Measurements from ENCODE around the gene TNFRSF6B. TPM values are rescaled to one million over a fixed set of nuclear protein-coding genes. Genes with fewer than 3 reads are reported as not detected.

The TNFRSF6B gene
- total RNA-seq, 1 experiment from 2014 or later = not detected

DNA sequence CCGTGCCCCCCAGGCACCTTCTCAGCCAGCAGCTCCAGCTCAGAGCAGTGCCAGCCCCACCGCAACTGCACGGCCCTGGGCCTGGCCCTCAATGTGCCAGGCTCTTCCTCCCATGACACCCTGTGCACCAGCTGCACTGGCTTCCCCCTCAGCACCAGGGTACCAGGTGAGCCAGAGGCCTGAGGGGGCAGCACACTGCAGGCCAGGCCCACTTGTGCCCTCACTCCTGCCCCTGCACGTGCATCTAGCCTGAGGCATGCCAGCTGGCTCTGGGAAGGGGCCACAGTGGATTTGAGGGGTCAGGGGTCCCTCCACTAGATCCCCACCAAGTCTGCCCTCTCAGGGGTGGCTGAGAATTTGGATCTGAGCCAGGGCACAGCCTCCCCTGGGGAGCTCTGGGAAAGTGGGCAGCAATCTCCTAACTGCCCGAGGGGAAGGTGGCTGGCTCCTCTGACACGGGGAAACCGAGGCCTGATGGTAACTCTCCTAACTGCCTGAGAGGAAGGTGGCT, 960 bp downstream of the TNFRSF6B start:
- H3K36me3 ChIP-seq (ENCODE audit: low read depth) = no peaks in the 10 kb centered on the region
- BruUV-seq (replicated peaks) = no TSS peak
- H3K27ac ChIP-seq = no peak overlapping the region
- no peaks in the 10 kb centered on the region for H3K27me3 ChIP-seq (ENCODE audit: insufficient read depth, low read depth)
- H2AFZ ChIP-seq = no peak overlapping the region
- H3F3A ChIP-seq (ENCODE audit: insufficient read depth, low read depth) = peaks cover 54% of the 10 kb centered on the region
- intact Hi-C loops (cut with micrococcal nuclease; ENCODE audit: unreplicated experiment) = no loop called here
- POLR2A ChIA-PET (ENCODE audit: unreplicated experiment) = interaction anchor here (0.6 to 0.7 kb wide), 2 partner anchors 14 to 42 kb away, joined by 3 read pairs; partner anchors contain the start of gene SLC2A4RG
- H3K4me3 ChIP-seq = no peak overlapping the region
- H3K4me1 ChIP-seq (replicated peaks; ENCODE audit: insufficient read depth) = peaks cover 20% of the 10 kb centered on the region
- CTCF ChIA-PET = no interaction called here
- TF ChIP-seq EZH2 (IDR thresholded peaks at IDR 0.05; ENCODE audit: low read depth) = no peak
- TF ChIP-seq, protein P1, sequence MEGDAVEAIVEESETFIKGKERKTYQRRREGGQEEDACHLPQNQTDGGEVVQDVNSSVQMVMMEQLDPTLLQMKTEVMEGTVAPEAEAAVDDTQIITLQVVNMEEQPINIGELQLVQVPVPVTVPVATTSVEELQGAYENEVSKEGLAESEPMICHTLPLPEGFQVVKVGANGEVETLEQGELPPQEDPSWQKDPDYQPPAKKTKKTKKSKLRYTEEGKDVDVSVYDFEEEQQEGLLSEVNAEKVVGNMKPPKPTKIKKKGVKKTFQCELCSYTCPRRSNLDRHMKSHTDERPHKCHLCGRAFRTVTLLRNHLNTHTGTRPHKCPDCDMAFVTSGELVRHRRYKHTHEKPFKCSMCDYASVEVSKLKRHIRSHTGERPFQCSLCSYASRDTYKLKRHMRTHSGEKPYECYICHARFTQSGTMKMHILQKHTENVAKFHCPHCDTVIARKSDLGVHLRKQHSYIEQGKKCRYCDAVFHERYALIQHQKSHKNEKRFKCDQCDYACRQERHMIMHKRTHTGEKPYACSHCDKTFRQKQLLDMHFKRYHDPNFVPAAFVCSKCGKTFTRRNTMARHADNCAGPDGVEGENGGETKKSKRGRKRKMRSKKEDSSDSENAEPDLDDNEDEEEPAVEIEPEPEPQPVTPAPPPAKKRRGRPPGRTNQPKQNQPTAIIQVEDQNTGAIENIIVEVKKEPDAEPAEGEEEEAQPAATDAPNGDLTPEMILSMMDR (conservative IDR thresholded peaks at IDR 0.05) = no peak
- 0 out of 2 replicates have a peak, but pooled peaks cover 5% of the 10 kb centered on the region for H3K79me2 ChIP-seq (ENCODE audit: low read depth)
- no peaks in the 10 kb centered on the region for H3K9me3 ChIP-seq (ENCODE audit: insufficient read depth, low read depth)
- DNase-seq = peak in 1 of 2 experiments; percentile 32
- H4K20me1 ChIP-seq (ENCODE audit: insufficient read depth) = 0 out of 2 replicates have a peak, but pooled peaks cover 3% of the 10 kb centered on the region
- H3K9me2 ChIP-seq (ENCODE audit: insufficient read depth) = no peaks in the 10 kb centered on the region
- no peak overlapping the region for H3K4me2 ChIP-seq

DNA sequence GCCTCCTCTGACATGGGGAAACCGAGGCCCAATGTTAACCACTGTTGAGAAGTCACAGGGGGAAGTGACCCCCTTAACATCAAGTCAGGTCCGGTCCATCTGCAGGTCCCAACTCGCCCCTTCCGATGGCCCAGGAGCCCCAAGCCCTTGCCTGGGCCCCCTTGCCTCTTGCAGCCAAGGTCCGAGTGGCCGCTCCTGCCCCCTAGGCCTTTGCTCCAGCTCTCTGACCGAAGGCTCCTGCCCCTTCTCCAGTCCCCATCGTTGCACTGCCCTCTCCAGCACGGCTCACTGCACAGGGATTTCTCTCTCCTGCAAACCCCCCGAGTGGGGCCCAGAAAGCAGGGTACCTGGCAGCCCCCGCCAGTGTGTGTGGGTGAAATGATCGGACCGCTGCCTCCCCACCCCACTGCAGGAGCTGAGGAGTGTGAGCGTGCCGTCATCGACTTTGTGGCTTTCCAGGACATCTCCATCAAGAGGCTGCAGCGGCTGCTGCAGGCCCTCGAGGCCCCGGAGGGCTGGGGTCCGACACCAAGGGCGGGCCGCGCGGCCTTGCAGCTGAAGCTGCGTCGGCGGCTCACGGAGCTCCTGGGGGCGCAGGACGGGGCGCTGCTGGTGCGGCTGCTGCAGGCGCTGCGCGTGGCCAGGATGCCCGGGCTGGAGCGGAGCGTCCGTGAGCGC, 1.6 kb downstream of the TNFRSF6B start:
- Histone ChIP-seq H3K4me3 (no peak overlapping the region), H3K79me2 (ENCODE audit: low read depth) (0 out of 2 replicates have a peak, but pooled peaks cover 5% of the 10 kb centered on the region), H3K4me1 (replicated peaks; ENCODE audit: insufficient read depth) (peaks cover 20% of the 10 kb centered on the region), H3K27me3 (ENCODE audit: insufficient read depth, low read depth) (no peaks in the 10 kb centered on the region), H3K27ac (peak overlapping the region; percentile 65; the same call in 1 of the 2 replicates), H3F3A (ENCODE audit: insufficient read depth, low read depth) (peaks cover 53% of the 10 kb centered on the region; the same call in 1 of the 2 replicates), H2AFZ (no peak overlapping the region), H3K4me2 (no peak overlapping the region), H3K9me3 (ENCODE audit: insufficient read depth, low read depth) (no peaks in the 10 kb centered on the region), H3K9me2 (ENCODE audit: insufficient read depth) (no peaks in the 10 kb centered on the region), H3K36me3 (ENCODE audit: low read depth) (no peaks in the 10 kb centered on the region), H4K20me1 (ENCODE audit: insufficient read depth) (0 out of 2 replicates have a peak, but pooled peaks cover 3% of the 10 kb centered on the region)
- intact Hi-C loops (cut with micrococcal nuclease; ENCODE audit: unreplicated experiment) = no loop called here
- no peak for DNase-seq
- CTCF ChIA-PET = interaction anchor here (0.7 to 1.3 kb wide), 2 partner anchors 20 to 160 kb away, joined by 3 to 11 read pairs; no protein-coding TSS in a partner anchor
- no TSS peak for BruUV-seq (replicated peaks)
- POLR2A ChIA-PET (ENCODE audit: unreplicated experiment) = interaction anchor here (0.6 to 1.0 kb wide), 3 partner anchors 11 to 56 kb away, joined by 3 to 7 read pairs (median 3); no protein-coding TSS in a partner anchor
- no peak for TF ChIP-seq EZH2 (IDR thresholded peaks at IDR 0.05; ENCODE audit: low read depth)
- TF ChIP-seq, protein P1 (conservative IDR thresholded peaks at IDR 0.05) = no peak

DNA sequence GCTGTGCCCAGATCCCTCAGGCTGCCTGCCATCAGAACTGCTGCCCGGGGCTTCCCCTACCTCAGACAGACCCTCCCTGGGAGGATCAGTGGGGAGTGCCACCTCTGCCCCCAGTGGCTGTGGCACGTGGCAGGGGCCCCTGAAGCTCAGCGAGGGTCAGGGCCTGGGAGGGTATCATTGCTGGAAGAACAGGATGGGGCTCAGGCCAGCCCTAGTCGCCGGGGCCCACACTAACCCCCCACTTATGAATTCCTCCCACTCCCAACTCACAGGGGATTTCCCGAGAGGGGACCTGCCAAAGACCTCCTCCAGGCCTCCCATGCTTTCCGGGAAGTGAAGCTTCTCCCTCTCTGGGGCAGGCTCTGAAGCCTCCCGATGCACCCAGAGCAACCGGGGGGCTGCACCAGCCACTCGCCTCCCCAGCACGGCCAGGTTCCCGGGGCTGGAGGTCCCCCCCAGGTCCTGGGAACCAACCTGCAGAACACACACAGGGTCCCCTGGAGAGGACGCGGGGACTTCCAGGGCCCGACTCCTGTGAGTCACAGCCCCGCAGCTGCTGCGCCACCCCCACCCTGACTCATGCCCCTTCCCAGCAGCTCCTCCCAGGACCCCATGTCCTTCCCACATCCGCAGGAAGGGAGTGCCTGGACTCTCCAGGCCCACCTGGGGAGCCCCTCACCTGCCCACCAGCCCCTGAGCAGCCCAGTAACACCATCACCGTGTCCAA, 2.5 kb downstream of the TNFRSF6B start:
- Histone ChIP-seq H3K4me1 (replicated peaks; ENCODE audit: insufficient read depth) (peaks cover 20% of the 10 kb centered on the region), H3F3A (ENCODE audit: insufficient read depth, low read depth) (peaks cover 57% of the 10 kb centered on the region; the same call in 1 of the 2 replicates), H3K27ac (peak overlapping the region; percentile 65), H3K9me3 (ENCODE audit: insufficient read depth, low read depth) (no peaks in the 10 kb centered on the region), H3K4me3 (peak overlapping the region; percentile 27; the same call in 1 of the 2 replicates), H3K4me2 (peak overlapping the region; percentile 71), H3K9me2 (ENCODE audit: insufficient read depth) (no peaks in the 10 kb centered on the region), H3K79me2 (ENCODE audit: low read depth) (0 out of 2 replicates have a peak, but pooled peaks cover 5% of the 10 kb centered on the region), H2AFZ (no peak overlapping the region), H3K27me3 (ENCODE audit: insufficient read depth, low read depth) (no peaks in the 10 kb centered on the region), H4K20me1 (ENCODE audit: insufficient read depth) (0 out of 2 replicates have a peak, but pooled peaks cover 3% of the 10 kb centered on the region), H3K36me3 (ENCODE audit: low read depth) (no peaks in the 10 kb centered on the region)
- TF ChIP-seq, protein P1 (conservative IDR thresholded peaks at IDR 0.05) = no peak
- TF ChIP-seq EZH2 (IDR thresholded peaks at IDR 0.05; ENCODE audit: low read depth) = no peak
- BruUV-seq (replicated peaks) = no TSS peak
- CTCF ChIA-PET = interaction anchor here (0.5 to 1.3 kb wide), 3 partner anchors 19 to 204 kb away, joined by 3 to 12 read pairs (median 11); no protein-coding TSS in a partner anchor
- intact Hi-C loops (cut with micrococcal nuclease; ENCODE audit: unreplicated experiment) = loop anchor here (1.0 kb wide), 1 partner anchor 17 kb away; no protein-coding TSS in a partner anchor
- peak; percentile 79 to 90 for DNase-seq
- POLR2A ChIA-PET (ENCODE audit: unreplicated experiment) = interaction anchor here (0.5 to 1.0 kb wide), 5 partner anchors 9 to 57 kb away, joined by 3 to 11 read pairs (median 4); partner anchors contain the start of genes ARFRP1, RTEL1 and ZGPAT

Measured in PC-9 (cell line).